Prostate gland (tissue), 2 donors: Measurements from ENCODE around the gene HCN3.

Experiments used
- POLR2A ChIP-seq: fragments of 450-650 bp; IDR thresholded peaks from one replicate; pipeline ENCODE4 v1.6.1; 2016; ENCODE audit warnings: antibody characterized with exemption, mild to moderate bottlenecking
- POLR2AphosphoS5 ChIP-seq: sonication (generic); formaldehyde crosslinking; IDR thresholded peaks from one replicate; pipeline ENCODE4 v1.6.1; 2017; ENCODE audit warnings: antibody characterized with exemption
- TF ChIP-seq, protein P1 (sequence below), 4 experiments: fragments of 200-600 bp in 2 of 4; fragments of 450-650 bp in 2 of 4; sonication (generic) in 2 of 4; IDR thresholded peaks; 1 replicate in 3 of 4; 2 replicates in 1 of 4; pipeline ENCODE4 v1.5.1; 2016 to 2019; ENCODE audit warnings: antibody characterized with exemption in 4 of 4, mild to moderate bottlenecking in 2 of 4, moderate library complexity in 2 of 4

DNA sequence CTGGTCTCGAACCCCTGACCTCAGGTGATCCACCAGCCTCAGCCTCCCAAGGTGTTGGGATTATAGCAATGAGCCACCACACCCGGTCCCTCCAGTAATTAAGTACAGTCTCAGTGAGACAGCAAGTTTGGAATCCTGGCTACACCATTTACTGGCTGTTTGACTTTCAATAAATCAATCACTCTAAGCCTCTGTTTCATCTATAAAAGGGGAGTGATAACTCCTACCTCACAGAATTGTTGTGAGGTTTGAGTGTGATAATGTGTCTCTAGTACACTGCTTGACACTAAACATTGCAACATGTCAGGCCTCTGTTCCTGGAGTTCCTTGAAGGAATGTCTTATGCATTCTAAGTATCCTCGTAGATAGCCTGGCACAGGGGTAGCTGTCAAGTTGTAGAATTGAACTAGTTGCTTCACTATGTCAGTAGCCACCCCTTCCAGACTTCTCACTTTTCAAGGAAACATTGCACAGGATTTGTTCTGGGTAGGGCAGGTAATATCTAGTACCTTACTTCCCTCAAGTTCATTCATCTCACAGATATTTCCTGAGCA is 34.4 kb upstream of the HCN3 start:
- TF ChIP-seq, protein P1, sequence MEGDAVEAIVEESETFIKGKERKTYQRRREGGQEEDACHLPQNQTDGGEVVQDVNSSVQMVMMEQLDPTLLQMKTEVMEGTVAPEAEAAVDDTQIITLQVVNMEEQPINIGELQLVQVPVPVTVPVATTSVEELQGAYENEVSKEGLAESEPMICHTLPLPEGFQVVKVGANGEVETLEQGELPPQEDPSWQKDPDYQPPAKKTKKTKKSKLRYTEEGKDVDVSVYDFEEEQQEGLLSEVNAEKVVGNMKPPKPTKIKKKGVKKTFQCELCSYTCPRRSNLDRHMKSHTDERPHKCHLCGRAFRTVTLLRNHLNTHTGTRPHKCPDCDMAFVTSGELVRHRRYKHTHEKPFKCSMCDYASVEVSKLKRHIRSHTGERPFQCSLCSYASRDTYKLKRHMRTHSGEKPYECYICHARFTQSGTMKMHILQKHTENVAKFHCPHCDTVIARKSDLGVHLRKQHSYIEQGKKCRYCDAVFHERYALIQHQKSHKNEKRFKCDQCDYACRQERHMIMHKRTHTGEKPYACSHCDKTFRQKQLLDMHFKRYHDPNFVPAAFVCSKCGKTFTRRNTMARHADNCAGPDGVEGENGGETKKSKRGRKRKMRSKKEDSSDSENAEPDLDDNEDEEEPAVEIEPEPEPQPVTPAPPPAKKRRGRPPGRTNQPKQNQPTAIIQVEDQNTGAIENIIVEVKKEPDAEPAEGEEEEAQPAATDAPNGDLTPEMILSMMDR (IDR thresholded peaks at IDR 0.05) = no peak
- TF ChIP-seq POLR2A (no peak), POLR2AphosphoS5 (no peak)
